A673 (cell line): Measurements from ENCODE around the gene NHLH2.

Experiments
- CTCF ChIP-seq: fragments of 300-800, 200-600 bp; sonication (generic); conservative IDR thresholded peaks from 2 replicates; pipeline ENCODE4 v1.5.1; 2017; ENCODE audit warnings: low read depth, mild to moderate bottlenecking, antibody characterized with exemption, low read length, moderate library complexity, mixed read lengths
- EZH2 ChIP-seq: fragments of 200-600 bp; sonication (generic); IDR thresholded peaks from 2 replicates; pipeline ENCODE4 v1.6.1; 2017; ENCODE audit warnings: borderline replicate concordance, low read depth, mild to moderate bottlenecking, mixed read lengths, antibody characterized with exemption, low read length; ENCODE audit not compliant: poor library complexity, severe bottlenecking

GRCh38 chr1:115890580-115890979, 49.7 kb upstream of the NHLH2 start:
- TF ChIP-seq CTCF (no peak), EZH2 (no peak)
